KMS-11 (cell line): ENCODE measurements around the gene SLC25A48.

ENCODE experiments used
- H2AFZ ChIP-seq: fragments of 200-600 bp; sonication (generic); 2 replicates; pipeline ENCODE4 v1.6.1; 2016; ENCODE audit warnings: antibody characterized with exemption, mixed run types, low read depth
- H3K27ac ChIP-seq: fragments of 200-600 bp; sonication (generic); 2 replicates; pipeline ENCODE4 v1.6.1; 2016; ENCODE audit warnings: mild to moderate bottlenecking, mixed run types
- H3K27me3 ChIP-seq: fragments of 200-600 bp; sonication (generic); 2 replicates; pipeline ENCODE4 v1.6.1; 2017; ENCODE audit warnings: mild to moderate bottlenecking, low read depth, mixed run types, moderate library complexity; ENCODE audit not compliant: insufficient read depth
- H3K36me3 ChIP-seq: fragments of 200-600 bp; sonication (generic); 2 replicates; pipeline ENCODE4 v1.6.1; 2017; ENCODE audit warnings: mild to moderate bottlenecking, mixed run types; ENCODE audit not compliant: insufficient read depth
- H3K4me1 ChIP-seq: fragments of 200-600 bp; sonication (generic); 2 replicates; pipeline ENCODE4 v1.6.1; 2016; ENCODE audit warnings: mild to moderate bottlenecking, low read depth, mixed run types; ENCODE audit not compliant: poor library complexity, severe bottlenecking
- H3K4me2 ChIP-seq: fragments of 200-600 bp; sonication (generic); 2 replicates; pipeline ENCODE4 v1.7.0; 2016; ENCODE audit warnings: mild to moderate bottlenecking, mixed run types
- H3K4me3 ChIP-seq: fragments of 200-600 bp; sonication (generic); IDR thresholded peaks from 2 replicates; pipeline ENCODE4 v1.6.1; 2017; ENCODE audit warnings: low read depth, low read length, mixed read lengths; ENCODE audit not compliant: insufficient read depth
- H3K79me2 ChIP-seq: fragments of 200-600 bp; sonication (generic); 2 replicates; pipeline ENCODE4 v1.6.1; 2016; ENCODE audit warnings: low read depth, mixed run types; ENCODE audit not compliant: insufficient read depth
- H3K9ac ChIP-seq: fragments of 200-600 bp; sonication (generic); 2 replicates; pipeline ENCODE4 v1.6.1; 2016; ENCODE audit warnings: mild to moderate bottlenecking, mixed run types
- H4K20me1 ChIP-seq: fragments of 200-600 bp; sonication (generic); 2 replicates; pipeline ENCODE4 v1.6.1; 2016; ENCODE audit warnings: mild to moderate bottlenecking, mixed run types; ENCODE audit not compliant: insufficient read depth
- TF ChIP-seq, protein P1 (sequence below): fragments of 200-600 bp; sonication (generic); conservative IDR thresholded peaks from 2 replicates; pipeline ENCODE4 v1.6.1; 2017; ENCODE audit warnings: low read depth, mild to moderate bottlenecking, antibody characterized with exemption, low read length, moderate library complexity, mixed read lengths

Gene SLC25A48

GRCh38 chr5:135901633-135902032 is 67.2 kb downstream of the SLC25A48 start:
- Histone ChIP-seq H3K9ac (no peak overlapping the region), H3K4me3 (no peak overlapping the region), H2AFZ (no peak overlapping the region), H3K36me3 (no peaks in the 10 kb centered on the region), H3K27me3 (no peaks in the 10 kb centered on the region), H3K4me1 (no peaks in the 10 kb centered on the region), H3K27ac (no peak overlapping the region), H4K20me1 (no peaks in the 10 kb centered on the region), H3K79me2 (no peaks in the 10 kb centered on the region), H3K4me2 (no peak overlapping the region)
- TF ChIP-seq, protein P1, sequence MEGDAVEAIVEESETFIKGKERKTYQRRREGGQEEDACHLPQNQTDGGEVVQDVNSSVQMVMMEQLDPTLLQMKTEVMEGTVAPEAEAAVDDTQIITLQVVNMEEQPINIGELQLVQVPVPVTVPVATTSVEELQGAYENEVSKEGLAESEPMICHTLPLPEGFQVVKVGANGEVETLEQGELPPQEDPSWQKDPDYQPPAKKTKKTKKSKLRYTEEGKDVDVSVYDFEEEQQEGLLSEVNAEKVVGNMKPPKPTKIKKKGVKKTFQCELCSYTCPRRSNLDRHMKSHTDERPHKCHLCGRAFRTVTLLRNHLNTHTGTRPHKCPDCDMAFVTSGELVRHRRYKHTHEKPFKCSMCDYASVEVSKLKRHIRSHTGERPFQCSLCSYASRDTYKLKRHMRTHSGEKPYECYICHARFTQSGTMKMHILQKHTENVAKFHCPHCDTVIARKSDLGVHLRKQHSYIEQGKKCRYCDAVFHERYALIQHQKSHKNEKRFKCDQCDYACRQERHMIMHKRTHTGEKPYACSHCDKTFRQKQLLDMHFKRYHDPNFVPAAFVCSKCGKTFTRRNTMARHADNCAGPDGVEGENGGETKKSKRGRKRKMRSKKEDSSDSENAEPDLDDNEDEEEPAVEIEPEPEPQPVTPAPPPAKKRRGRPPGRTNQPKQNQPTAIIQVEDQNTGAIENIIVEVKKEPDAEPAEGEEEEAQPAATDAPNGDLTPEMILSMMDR, result no peak

DNA sequence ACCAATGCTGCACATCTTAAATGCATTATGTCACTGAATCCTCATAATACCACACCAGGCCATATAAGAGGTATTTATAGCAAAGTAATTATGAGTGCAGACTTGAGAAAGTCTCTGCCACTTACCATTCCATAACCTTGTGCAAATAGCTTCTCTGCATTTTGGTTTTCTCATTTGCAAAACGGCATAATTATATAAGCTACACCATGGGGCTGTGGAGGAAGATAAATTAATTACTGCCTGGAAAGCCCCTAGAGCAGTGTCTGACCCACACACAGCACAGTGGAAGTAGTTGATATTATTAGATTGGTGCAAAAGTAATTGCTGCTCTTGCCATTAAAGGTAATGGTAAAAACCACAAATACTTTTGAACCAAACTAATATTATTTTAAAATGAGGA is 70.7 kb downstream of the SLC25A48 start:
- TF ChIP-seq, protein P1, result no peak
- Histone ChIP-seq H3K36me3 (no peaks in the 10 kb centered on the region), H3K4me1 (no peaks in the 10 kb centered on the region), H3K79me2 (no peaks in the 10 kb centered on the region), H3K4me3 (no peak overlapping the region), H3K4me2 (no peak overlapping the region), H3K9ac (no peak overlapping the region), H2AFZ (no peak overlapping the region), H4K20me1 (no peaks in the 10 kb centered on the region), H3K27ac (no peak overlapping the region), H3K27me3 (no peaks in the 10 kb centered on the region)

GRCh38 chr5:135913713-135914626 is 79.5 kb downstream of the SLC25A48 start:
- TF ChIP-seq, protein P1, result no peak
- no peak overlapping the region for H3K27ac ChIP-seq
- no peak overlapping the region for H3K4me3 ChIP-seq
- H4K20me1 ChIP-seq, result no peaks in the 10 kb centered on the region
- peaks cover 12% of the 10 kb centered on the region for H3K4me1 ChIP-seq
- no peak overlapping the region for H2AFZ ChIP-seq
- no peaks in the 10 kb centered on the region for H3K79me2 ChIP-seq
- H3K27me3 ChIP-seq, result no peaks in the 10 kb centered on the region
- no peak overlapping the region for H3K4me2 ChIP-seq
- no peak overlapping the region for H3K9ac ChIP-seq
- no peaks in the 10 kb centered on the region for H3K36me3 ChIP-seq

GRCh38 chr5:135915466-135916001 is 81.1 kb downstream of the SLC25A48 start:
- Histone ChIP-seq H3K79me2 (no peaks in the 10 kb centered on the region), H3K4me3 (no peak overlapping the region), H3K36me3 (no peaks in the 10 kb centered on the region), H3K27me3 (no peaks in the 10 kb centered on the region), H3K27ac (no peak overlapping the region), H2AFZ (no peak overlapping the region), H3K4me2 (no peak overlapping the region), H3K4me1 (peaks cover 12% of the 10 kb centered on the region), H4K20me1 (no peaks in the 10 kb centered on the region), H3K9ac (no peak overlapping the region)
- TF ChIP-seq, protein P1, result no peak
